Measurements from ENCODE around the gene UBR7.
"Not testable (repeated sequence)": the region's sequence is repeated elsewhere in the genome, so short reads cannot be mapped to it uniquely, and the experiment has no call there.

- TF ChIP-seq EP300 (IDR thresholded peaks at IDR 0.05; ENCODE audit: borderline replicate concordance); CEBPB (IDR thresholded peaks at IDR 0.05); TAF1 (IDR thresholded peaks at IDR 0.05; ENCODE audit: low read depth); FOXM1 (IDR thresholded peaks at IDR 0.05; ENCODE audit: borderline replicate concordance, low read depth); TEAD4 (IDR thresholded peaks at IDR 0.05); NFIC (IDR thresholded peaks at IDR 0.05); RAD21 (IDR thresholded peaks at IDR 0.05; ENCODE audit: low read depth); TCF12 (IDR thresholded peaks at IDR 0.05; ENCODE audit: low read depth); USF1 (IDR thresholded peaks at IDR 0.05); REST (IDR thresholded peaks at IDR 0.05; ENCODE audit: low read depth): not testable (repeated sequence)
- TF ChIP-seq EGR1 (IDR thresholded peaks at IDR 0.05): 0 out of 2 replicates have a peak, but pooled peaks have one; percentile 15
Observed at GRCh38 chr14:93174731-93175130, 32.3 kb upstream of the UBR7 start.

All from Ishikawa (cell line).